ENCODE measurements around the gene TAB2.

Gene TAB2

DNA sequence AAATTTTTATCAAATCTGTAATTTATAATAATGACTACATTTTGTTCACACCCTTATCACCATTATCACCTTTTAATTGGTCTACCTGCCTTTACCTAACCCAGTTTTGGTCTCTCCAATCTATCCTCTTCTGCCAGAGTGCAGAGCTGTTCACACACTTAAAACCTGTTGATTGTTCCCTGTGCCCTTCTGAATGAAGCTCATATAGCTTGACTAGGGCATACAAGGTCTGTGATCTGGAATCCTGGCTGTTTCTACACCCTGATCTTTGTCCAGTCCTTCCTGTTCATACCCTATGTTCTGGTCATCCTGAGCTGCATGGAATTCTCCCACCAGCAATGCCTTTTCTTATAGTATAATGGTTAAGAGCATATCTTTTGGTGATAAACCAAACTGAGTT is 53.6 kb downstream of the TAB2 start:
- DNase-seq (ENCODE audit: low spot score) = no peak

DNA sequence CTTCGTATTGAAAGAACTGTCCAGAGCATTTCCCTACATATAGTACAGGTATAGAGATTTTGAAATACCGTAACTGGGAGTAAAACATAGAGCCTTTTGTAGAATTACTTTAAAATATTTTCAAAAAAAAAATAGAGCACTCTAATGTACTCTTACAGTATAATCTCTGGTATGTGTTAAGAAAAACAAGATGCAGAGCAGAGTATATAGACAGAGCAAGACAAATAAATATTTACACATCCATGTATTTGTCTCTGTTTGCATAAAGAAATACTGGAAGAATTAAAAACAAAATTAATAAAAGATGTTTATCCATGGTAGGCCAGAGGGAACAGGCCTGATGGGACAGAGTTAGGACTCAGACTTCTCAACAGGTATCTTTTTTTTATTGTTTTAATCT is 54.5 kb downstream of the TAB2 start:
- no peak for DNase-seq (ENCODE audit: low spot score)

DNA sequence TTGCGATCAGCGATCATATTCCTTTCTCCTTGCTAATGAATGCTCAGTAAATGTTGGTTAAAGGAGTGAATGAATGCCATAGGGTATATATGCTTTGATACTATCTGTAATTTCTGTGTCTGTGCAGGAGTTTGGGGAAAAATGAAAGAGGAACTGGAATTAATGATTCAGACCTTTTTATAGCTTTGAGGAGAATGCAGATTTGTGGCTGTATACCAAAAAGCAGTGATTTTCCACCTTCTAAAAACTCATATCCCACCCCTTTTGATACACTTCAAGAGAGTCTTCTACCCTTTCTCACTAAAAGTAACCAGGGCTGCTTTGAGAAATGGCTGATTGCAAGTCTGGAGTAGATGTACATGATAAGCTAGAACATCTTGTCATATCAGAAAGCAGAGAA is 56.0 kb downstream of the TAB2 start:
- no peak for DNase-seq (ENCODE audit: low spot score)

DNA sequence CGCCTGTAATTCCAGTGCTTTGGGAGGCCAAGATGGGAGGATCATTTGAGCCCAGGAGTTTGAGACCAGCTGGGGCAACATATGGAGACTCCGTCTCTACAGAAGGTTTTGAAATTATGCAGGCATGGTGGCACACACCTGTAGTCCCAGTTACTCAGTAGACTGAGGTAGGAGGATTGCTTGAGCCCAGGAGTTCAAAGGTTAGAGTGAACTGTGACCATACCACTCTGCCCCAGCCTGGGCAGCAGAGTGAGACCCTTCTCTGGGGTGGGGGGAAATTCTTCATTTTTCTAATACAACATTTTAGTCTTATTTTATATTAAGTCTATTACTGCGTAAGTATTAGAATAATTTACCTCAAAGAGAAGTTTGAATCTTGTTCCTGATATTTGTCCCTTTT is 62.5 kb downstream of the TAB2 start:
- no peak for DNase-seq (ENCODE audit: low spot score)

DNA sequence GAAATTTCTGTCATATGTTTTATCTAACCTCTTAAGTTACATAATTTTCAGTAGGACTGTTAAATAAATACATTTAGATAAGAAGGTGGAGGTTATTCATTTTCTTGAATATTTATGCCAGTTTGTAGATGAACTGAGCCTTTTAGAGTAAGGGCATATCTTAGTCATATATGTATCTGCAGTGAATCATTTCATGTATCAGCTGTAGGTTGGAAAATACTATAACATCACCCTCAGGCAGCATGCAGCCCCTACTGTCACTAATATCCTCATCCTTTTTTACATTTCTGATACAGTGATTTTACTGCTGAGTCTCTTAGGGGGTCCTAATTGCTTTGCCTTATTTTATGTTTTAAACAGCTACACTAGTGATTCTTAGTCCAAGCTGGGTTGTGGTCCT is 63.0 kb downstream of the TAB2 start:
- no peak for DNase-seq (ENCODE audit: low spot score)

DNA sequence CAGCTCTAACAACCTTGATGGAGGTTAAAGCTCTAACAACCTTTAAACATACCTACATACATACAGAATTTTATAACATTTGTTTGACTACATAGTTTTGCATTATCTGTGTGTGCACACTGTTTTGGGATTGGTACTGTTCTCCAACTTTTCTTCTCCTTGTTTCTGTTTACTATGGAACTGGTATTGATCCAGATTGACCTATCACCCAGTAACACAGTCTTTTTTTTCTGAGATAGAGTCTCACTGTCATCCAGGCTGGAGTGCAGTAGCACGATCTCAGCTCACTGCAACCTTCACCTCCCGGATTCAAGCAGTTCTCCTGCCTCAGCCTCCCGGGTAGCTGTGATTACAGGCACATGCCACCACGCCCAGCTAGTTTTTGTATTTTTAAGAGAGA is 65.9 kb downstream of the TAB2 start:
- DNase-seq (ENCODE audit: low spot score) = no peak

DNA sequence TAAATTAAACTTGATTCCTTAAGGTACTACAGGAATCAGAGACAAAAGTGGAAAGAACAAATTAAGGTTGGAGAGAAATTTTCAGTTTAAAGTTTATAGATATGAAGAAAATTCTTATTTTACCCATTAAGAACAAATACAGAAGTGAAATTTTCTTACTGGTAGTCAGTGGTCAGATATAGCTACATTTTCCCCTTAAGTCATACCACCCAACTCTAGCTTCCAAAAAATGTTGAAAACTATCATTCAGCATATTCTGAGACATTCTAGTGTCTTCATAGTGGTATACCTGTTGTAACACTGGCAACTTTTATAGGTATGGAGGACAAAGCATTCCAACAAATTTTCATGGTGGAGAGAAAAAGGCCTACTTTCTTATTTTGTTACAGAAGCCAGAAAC is 67.0 kb downstream of the TAB2 start:
- DNase-seq (ENCODE audit: low spot score) = no peak

DNA sequence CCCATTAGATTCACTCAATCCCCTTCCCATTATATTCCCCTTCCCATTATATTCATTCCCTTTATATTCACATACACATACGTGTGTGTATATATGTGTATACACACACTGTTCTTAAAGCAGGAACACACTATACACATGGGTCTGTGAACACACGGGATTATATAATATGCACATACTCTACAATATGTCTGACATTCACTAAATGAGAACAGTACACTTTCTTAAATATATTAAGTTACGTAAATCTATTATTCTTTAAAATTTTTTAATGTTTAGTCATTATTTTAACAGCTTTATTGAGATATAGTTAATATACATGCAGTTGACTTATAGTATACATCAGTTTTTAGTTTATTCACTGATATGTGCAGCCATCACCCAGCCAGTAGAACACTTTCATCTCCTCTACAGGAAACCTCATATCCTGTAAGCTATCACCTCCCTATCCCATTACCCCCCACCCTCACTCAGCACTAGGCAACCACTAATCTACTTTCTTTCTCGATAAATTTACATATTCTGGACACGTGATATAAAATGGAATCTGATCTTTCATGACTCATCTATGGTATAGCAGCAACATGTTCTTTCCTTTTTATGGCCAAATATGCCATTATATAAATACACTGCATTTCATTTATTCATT is 68.6 kb downstream of the TAB2 start:
- DNase-seq (ENCODE audit: low spot score) = no peak

DNA sequence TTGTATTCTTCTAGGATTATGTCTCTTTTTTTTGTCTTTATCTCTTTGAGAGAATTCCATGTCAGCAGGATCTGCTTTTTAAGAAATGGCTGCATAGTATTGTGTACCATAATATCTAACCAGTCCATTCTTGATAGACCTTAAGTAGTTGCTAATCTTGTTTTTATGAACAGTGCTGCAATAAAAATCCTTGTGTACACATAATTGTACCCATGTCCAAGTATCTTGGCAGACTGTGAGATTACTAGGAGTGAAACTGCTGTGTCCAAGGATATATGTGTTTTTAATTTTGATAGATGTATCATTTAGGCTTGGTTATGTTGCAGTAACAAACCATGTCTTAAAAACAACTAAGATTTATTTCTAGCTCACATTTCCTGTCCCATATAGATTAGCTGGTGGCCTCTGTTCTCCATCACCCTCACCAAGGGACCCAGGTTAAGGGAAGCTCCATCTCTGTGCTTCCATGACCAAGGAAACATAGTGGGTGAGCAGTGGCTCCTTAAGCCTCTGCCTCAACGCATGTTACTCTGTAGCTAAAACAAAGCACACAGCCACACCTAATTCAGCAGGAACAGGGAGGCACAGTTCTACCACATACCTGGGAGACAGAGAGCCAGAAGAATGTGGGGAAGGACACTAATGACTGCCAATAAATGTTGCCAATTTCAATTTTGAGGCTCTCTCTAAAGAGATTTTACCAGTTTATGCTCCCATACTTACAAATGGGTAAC is 70.4 kb downstream of the TAB2 start:
- no peak for DNase-seq (ENCODE audit: low spot score)

DNA sequence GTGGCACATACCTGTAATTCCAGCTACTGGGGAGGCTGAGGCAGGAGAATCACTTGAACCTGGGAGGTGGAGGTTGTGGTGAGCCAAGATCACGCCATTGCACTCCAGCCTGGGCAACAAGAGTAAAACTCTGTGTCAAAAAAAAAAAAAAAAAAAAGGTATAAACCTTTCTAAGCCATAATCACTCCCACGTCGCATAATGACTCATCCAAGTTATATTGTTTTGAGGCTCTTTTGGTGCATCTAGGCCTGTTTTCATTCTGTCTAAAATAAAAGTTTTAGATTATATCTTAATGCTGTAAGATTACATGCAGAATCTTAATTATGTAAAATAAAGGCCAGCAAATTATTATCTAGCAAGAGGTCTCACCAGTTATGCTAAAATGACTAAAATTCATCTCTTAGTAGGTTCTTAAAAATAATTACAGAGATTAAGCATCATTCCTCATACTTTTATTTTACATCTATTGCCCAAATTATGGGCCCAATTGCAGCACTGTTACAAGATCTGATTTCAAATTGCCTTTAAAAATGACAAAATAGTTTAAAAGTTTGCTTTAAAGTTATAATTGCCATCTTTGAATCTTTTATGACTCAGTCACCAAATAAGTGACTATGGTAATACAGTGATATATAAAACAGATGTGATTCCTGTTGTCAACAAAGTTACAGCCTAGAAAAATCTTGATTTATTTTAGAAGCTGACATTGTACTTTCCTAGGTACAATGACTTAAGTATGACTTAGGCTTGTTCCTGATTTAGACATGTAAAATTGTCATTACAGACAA is 72.2 kb downstream of the TAB2 start:
- DNase-seq (ENCODE audit: low spot score) = no peak

DNA sequence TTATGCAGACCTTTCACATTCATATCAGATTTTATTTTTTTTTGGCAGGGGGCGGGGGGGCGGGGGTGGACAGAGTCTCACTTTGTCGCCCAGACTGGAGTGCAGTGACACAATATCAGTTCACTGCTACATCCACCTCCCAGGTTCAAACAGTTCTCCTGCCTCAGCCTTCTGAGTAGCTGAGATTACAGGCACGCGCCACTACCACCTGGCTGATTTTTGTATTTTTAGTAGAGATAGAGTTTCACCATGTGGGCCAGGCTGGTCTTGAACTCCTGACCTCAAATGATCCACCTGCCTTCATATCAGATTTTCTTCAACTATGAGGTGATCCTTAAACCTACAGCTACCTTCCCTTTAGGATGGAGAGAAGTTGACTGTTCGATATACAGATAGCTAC is 74.6 kb downstream of the TAB2 start:
- DNase-seq (ENCODE audit: low spot score) = no peak

DNA sequence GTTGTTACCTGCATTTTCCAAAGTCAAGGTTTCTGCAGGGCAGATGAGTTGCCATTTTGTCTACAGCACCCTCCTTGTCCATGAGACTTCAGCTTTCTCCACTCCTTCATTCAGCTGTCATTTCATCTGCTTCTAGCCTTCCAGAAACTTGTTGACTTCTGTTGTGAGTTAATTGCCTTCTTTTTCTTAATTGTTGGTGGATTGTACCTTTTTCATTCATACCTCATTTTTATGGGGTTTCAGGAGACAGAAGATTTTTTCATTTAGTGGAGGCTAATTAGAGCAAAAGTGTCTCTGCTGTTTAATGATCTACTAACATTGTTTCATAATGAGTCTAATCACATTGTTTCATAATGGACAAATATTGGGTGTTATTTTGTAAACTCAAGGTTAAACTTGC is 75.0 kb downstream of the TAB2 start:
- no peak for DNase-seq (ENCODE audit: low spot score)

DNA sequence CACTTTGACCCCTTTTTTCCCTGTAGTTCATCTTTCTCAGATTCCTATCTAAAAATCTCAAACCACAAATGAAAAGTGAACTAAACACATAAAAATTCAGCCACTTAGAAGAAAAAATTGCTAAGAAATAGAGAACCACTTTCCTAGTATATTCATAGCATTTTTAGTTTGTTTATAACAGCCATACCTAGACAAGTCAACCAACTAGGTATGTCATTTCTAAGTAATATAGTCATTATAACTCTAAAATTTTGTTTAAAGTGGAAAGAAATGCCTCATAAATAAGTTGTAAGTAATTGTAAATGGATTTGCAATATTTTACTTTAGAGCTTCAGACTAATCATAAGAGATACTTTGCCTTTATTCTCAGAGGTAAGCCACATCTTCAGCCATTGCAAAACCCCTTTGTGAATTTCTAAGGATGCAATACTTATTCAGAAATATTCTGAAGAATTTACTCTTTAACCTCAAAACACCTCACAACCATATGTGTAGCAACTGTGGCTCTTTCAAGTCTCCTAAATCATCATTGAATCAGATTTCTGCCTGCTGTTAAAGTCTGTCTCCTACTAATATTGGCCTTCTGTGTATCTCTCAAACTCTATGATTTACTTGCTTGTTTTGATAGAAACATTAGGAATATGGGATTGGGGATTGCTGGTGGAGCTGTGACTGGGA is 75.6 kb downstream of the TAB2 start:
- no peak for DNase-seq (ENCODE audit: low spot score)

DNA sequence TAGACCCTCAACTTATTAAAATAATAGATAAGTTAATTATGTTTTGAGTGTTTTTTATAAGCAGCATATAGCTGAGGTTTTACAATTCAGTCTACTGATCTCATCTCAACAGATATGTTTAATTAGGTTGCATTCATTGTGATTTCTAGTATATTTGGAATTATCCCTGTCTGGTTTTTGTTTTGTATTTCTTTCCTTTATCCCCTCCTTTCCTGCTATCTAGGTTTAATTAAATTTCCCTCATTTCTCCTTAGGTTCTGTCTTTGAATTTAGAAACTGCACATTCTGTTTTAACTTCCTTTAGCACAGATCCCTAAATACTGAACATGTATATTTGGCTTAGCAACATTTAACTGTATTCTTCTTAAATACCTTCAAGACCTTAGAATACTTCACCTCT is 77.7 kb downstream of the TAB2 start:
- DNase-seq (ENCODE audit: low spot score) = no peak

DNA sequence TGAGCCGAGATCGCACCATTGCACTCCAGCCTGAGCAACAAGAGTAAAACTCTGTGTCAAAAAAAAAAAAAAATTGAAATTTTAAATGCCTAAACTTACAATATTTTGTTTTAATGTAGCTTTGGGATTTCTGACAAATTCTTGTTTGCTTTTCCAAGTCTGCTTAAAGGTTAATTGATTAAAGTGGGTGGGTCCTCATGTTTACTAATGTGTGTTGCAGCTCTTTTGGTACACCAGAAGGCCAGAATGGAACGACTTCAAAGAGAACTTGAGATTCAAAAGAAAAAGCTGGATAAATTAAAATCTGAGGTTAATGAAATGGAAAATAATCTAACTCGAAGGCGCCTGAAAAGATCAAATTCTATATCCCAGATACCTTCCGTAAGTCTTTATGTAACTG is 79.9 kb downstream of the TAB2 start:
- no peak for DNase-seq (ENCODE audit: low spot score)

DNA sequence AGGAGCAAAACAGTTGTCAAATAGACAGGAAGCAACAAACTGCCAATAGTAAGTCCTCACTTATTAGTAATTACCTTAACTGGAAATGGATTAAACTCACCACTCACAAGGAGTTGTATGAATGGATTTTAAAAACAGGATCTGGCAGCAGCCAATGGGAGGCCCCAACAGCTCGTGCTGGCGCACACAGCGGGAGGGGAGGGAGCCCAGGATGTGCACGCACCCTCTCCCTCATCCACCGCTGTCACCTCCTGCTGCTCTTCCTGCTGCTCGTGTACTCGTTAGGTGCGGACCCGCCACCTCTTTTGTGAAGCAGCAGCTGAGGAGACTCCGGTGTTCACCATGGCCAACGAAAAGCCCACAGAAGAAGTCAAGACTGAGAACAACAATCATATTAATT is 82.5 kb downstream of the TAB2 start, which contains the start of gene SUMO4:
SUMO4 (plus strand) TSS at position 213 of the 400 bp plus-strand sequence; CDS start at position 343, 130 bp downstream.
- DNase-seq (ENCODE audit: low spot score) = no peak

DNA sequence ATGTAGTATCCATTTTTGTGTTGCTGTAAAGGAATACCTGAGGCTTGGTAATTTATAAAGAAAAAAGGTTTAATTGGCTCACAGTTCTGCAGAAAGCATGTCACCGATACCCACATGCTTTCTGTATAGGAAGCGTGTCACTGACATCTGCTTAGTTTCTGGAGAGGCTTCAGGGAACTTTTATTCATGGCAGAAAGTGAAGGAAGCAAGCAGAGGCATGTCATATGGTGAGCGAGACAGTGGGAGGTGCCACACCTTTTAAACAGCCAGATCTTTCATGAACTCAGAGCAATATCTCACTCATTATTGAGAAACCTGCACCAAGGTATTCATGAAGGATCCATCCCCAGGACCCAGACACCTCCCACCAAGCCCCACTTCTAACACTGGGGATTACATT is 86.0 kb downstream of the TAB2 start:
- no peak for DNase-seq (ENCODE audit: low spot score)

DNA sequence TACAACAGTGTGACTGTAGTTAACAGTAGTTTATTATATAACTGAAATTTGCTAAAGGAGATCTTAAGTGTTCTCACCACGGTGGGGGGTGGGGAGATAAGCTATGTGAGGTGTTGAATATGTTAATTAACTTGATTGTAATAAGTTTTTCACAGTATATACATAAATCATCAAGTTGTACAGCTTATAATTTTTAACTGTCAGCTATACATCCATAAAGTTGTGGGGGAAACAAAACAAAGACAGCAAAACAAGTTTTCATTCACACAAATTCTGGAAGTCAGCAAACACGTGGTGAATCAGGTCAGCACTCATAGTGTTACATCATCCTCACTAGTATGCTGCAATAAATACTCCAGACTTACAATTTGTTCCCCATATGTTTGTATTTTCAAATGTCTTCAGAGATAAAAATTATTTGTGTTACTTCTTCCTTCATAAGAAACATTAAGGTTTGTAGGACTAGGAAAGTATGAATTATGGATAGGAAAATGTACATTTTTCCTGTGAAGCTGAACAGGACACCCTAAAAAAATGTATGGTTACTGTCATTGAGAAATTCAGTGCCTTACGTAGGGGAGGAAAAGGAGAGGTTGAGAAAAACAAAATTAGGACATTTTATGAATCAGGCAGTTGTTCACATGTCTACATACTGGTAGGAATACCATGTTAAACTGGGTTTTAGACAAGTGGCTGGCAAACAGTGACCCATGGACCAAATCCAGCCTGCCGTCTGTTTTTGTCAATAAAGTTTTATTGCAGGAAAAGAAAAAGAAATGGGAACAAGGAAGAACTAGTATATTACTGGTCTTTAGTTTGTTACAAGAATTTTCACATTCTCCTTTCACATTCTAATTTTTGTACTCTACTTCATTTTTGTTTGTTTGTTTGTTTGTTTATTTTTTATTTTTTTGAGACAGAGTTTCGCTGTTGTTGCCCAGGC is 88.6 kb downstream of the TAB2 start:
- no peak for DNase-seq (ENCODE audit: low spot score)

DNA sequence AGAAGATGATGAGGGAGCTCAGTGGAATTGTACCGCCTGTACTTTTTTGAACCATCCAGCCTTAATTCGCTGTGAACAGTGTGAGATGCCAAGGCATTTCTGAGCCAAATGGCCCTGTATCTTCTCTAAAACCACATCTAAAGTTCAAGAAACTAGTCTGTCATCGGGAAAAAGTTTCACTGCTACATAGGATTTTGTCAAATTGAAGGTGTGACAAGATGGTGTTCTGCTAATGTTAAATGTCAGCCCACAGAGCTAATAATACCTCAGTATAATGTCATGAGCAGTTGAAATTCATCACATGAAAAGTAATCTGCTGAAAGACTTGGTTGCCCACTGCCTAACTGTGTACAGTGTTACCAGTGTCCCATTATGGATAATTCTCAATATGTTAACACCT is 92.1 kb downstream of the TAB2 start:
- DNase-seq (ENCODE audit: low spot score) = no peak

DNA sequence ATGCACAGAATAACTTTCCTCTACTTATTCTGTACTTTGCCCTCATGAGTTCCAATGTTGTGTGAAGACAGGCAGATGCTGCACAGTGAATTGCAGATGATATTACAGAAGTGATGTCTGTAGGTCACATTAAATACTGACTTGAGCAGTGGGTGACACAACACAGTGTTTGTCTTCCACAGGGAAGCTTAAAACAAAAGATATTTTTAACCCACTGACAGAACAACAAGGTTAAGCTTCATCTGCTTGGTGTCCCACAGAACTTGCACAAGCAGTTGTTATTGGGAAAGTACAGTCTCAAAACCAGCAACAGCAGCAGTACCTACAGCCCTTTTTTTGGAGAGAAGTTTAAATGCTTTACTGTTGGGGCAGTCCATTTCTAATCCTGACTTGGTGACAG is 93.0 kb downstream of the TAB2 start:
- DNase-seq (ENCODE audit: low spot score) = no peak

DNA sequence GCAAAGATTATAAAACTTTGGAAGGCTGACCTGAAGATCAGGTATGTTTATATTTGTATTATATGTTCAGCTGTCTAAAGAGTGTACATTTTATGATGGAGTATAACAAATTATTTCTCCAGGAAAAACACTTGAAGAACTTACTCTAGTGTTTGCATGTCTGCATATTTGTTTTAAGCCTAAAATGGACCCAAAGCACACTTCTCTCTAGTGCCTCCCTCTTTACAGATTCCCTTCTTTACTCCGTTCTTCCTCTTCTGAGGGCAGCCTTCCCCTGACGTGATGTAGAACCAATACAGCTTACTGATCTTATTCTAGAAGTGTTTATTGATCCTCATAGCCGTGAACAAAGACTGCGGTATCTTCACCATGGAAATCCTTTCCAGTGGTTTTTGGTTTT is 96.5 kb downstream of the TAB2 start:
- DNase-seq (ENCODE audit: low spot score) = no peak

DNA sequence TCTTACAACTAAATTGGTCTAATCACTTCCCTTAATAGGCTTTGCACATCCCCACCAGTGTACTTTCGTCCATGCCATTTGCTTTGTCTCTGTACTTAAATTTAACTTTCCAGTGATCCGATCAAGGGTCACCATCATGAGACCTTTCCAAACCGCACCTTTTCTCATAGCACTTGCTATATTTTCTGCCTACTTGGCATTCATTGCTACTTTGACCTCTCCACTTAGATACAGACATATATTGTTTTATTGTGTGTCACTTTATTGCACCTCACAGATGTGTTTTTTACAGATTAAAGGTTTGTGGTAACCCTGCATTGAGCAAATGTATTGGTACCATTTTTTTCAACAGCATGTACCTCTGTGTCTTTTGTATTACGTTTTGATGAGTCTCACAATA is 97.3 kb downstream of the TAB2 start:
- DNase-seq (ENCODE audit: low spot score) = no peak
